Stimulated activated naive B cell treated with anti-CD40 and anti-IgM and Interleukin-4, amounts not matched to agents 10 μg/mL and 1 μg/mL and 100 μg/mL, for 72 hours (primary cell): ENCODE data around the gene GLYR1.
"Not testable (repeated sequence)": the region's sequence is repeated elsewhere in the genome, so short reads cannot be mapped to it uniquely, and the experiment has no call there.

Experiments used
- ATAC-seq, 2 donors: fragments of 150-1000 bp; cut with Tn5 transposase; replicated peaks; 2 replicates each; pipeline ENCODE4 v1.10.0; 2021; ENCODE audit warnings: moderate library complexity in 1 of 2
- DNase-seq: peaks from one replicate; pipeline ENCODE4 v3.0.0; 2021
- H3K27ac Mint-ChIP-seq: one replicate; pipeline ENCODE4 v1.8.0; 2022; ENCODE audit warnings: mild to moderate bottlenecking, mixed read lengths
- H3K27me3 Mint-ChIP-seq, 2 donors: one replicate each; pipeline ENCODE4 v1.8.0; 2022; ENCODE audit warnings: mixed read lengths in 2 of 2
- H3K36me3 Mint-ChIP-seq, 2 donors: one replicate each; pipeline ENCODE4 v1.8.0; 2022; ENCODE audit warnings: mixed read lengths in 2 of 2, mild to moderate bottlenecking in 1 of 2
- H3K4me1 Mint-ChIP-seq, 2 donors: one replicate each; pipeline ENCODE4 v1.8.0; 2022; ENCODE audit warnings: mixed read lengths in 2 of 2, mild to moderate bottlenecking in 1 of 2
- H3K4me3 Mint-ChIP-seq, 2 donors: one replicate each; pipeline ENCODE4 v1.8.0; 2022; ENCODE audit warnings: mild to moderate bottlenecking in 2 of 2, mixed read lengths in 2 of 2, moderate library complexity in 1 of 2
- H3K9me3 Mint-ChIP-seq, 2 donors: one replicate each; pipeline ENCODE4 v1.8.0; 2022; ENCODE audit warnings: mixed read lengths in 2 of 2, mild to moderate bottlenecking in 1 of 2

GLYR1 gene

DNA sequence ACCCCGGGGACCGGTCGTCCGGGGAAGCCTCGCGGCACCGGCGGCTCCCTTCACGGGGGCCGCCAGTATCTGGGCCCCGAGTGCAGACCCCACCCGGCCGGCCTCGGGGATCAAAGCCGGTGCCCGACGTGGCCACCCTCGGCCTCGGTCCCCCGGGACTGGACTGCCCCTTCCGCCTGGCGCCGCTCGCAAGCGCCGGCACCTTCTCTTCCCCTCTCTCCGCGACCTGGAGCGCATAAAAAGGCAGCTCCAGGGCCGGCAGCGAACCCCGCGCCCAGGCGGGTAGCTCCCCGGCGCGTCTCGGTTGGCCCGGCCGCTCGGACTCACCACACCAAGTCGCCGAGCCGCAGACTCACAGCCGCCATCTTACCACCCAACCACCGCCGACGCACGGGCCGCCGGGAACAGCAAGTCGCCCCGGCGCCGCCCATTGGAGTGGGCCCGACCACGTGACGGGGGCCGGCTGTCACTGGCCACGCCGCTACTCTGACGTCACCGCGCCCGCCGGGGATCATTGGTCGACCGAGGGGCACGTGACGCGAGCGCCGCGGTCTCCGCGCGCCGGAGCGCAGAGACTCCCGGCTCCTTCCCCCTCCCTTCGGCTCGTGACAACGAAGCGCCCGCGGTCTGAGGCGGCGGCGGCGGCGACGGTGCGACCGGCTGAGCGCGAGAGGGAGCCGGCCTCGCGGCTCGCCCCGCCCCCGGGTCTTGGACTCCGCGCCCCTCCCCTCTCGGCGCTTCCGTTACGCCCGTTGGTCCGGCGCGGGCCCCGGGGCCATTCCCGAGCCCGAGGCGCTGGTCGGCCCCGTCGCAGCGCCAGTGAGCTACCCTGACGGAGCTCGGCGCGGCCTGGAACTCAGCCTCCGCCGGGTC is at the start of gene GLYR1, which contains the start of gene UBN1:
TSS of gene GLYR1 (minus strand) at position 388 of the 873 bp plus-strand sequence. CDS start at position 365, 23 bp downstream.
TSS of gene UBN1 (plus strand) at position 581 of the 873 bp plus-strand sequence. CDS start 5,437 bp downstream, outside the sequence.
- DNase-seq = peak; percentile 99
- Mint-ChIP-seq H3K4me1 (peaks cover 23 to 33% of the 10 kb centered on the region in 2 donors), H3K4me3 (peak within 1 kb of the TSS; percentile 90 to 98), H3K36me3 (peaks cover 19 to 20% of the 10 kb centered on the region in 2 donors), H3K27me3 (no peaks in the 10 kb centered on the region), H3K9me3 (no peaks in the 10 kb centered on the region), H3K27ac (peak within 1 kb of the TSS; percentile 99)
- ATAC-seq = peak; percentile 89 to 92

DNA sequence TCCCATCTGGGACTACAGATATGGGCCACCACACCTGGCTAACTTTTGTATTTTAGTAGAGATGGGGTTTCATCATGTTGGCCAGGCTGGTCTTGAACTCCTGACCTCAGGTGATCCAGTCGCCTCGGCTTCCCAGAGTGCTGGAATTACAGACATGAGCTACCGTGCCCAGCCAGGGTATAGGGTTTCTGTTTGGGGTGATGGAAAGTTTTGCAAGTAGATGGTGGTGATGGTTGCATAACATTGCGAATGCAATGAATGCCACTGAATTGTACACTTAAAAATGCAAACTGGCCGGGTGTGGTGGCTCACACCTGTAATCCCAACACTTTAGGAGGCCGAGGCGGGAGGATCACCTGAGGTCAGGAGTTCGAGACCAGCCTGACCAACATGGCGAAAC is 49.7 kb upstream of the GLYR1 start:
- H3K27me3 Mint-ChIP-seq, H3K4me3 Mint-ChIP-seq, H3K36me3 Mint-ChIP-seq, ATAC-seq, H3K9me3 Mint-ChIP-seq, DNase-seq, H3K27ac Mint-ChIP-seq, H3K4me1 Mint-ChIP-seq: not testable (repeated sequence)

DNA sequence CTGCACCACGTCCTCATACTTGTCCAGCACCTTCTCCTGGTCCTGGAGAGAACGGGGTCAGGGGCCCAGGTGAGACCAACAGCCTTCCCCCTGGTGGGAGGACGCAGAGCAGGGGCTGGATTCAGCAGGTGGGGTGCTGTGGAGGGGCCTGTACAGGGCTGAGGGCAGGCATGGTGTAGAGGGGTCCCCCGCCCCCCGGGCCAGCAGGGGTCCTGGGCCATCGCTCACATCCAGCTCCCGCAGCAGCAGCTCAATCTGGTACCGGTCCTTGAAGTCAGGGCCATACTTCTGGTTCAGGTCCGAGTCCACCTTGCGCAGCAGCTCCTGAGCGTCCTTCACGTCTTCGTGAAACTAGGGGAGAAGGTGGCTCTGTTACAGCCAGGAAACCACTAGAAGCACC is 48.3 kb upstream of the GLYR1 start:
- no peak for DNase-seq
- Mint-ChIP-seq H3K9me3 (peaks cover 4 to 5% of the 10 kb centered on the region in 2 donors), H3K27me3 (peaks cover 0 to 7% of the 10 kb centered on the region in 2 donors), H3K27ac (no peak overlapping the region), H3K4me3 (no peak overlapping the region), H3K4me1 (no peaks in the 10 kb centered on the region), H3K36me3 (peaks cover 0 to 2% of the 10 kb centered on the region in 2 donors)
- no peak for ATAC-seq

DNA sequence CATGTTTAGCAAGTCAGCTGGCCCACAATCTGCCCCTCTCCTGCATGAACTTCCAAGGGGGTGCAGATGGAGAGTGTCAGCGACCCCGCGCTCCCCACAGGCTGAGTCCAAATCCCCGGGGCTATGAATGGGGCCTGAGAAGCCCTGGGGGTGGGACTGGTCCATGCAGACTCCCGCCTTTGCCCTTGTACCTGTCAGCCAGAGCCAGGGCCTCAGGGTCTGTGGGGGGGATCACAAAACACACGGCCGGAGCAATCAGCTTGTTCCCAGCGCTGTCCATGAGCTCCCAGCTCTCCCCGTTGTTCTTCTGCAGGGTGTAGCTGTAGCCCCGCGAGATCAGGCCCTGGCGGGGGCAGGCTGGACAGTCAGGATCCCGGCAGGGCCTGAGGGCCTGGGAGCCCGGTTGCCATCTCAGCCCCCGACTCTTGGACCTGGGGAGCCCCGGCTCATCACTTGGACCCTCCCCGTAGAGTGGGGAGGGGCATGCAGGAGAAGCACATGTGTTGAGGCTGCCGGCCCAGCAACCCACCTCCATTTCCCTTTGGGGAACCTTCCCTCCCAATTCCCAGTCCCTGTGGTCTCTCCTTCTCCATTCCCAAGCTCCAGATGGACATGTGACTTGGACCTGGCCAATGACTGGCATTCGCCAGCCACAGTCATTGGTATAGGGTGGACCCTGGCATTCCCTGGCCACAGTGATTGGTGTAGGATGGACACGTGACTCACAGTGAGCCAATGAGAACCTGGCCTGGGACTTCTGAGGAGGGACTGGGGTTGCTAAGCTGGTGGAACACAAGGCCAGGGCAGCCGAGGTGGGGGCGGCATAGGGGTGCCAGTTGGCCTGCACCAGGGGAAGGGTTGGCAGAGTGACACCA is 47.4 kb upstream of the GLYR1 start:
- H3K36me3 Mint-ChIP-seq = peaks cover 0 to 2% of the 10 kb centered on the region in 2 donors
- peak in 1 of 2 donors; percentile 27 for ATAC-seq
- no peak overlapping the region for H3K27ac Mint-ChIP-seq
- DNase-seq = no peak
- H3K27me3 Mint-ChIP-seq = peaks cover 0 to 7% of the 10 kb centered on the region in 2 donors
- H3K4me3 Mint-ChIP-seq = no peak overlapping the region
- H3K9me3 Mint-ChIP-seq = peaks cover 4 to 5% of the 10 kb centered on the region in 2 donors
- H3K4me1 Mint-ChIP-seq = no peaks in the 10 kb centered on the region

DNA sequence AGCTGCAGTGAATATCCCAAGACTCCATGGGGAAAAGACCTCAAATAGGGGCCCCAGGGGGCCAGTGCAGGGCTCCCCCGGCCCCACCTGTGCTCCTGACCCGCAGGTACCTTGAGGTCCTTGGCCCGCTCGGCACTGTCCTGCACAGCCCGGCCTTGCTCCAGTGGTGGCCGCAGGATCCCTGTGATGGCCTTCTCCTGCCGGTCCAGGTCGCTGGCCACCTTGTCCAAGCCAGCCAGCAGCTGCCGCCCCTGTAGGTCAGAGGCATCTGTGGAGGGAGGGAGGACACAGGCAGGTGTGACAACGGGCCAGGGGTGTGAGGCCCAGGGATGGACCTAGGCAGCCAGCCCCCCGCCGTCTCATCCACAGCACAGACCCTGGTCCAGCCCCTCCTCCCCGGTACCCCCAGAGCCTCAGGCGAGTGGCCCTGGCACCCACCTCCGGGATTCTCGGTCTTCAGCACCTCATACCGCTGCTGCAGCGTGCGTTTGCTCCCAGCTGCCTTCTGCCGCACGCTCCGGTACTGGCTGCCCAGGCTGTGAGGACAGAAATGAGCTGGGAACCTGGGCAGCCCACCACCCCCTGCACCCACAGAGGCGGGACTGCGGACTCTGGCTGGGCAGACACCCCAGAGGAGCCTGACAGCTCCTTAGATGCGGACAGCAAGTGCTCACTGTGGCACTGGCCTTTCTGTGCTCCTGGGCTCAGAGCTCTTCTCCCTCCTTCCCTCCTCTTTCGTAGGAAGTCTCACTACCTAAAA is 46.2 kb upstream of the GLYR1 start:
- Mint-ChIP-seq H3K9me3 (peaks cover 2% of the 10 kb centered on the region in 2 donors), H3K4me3 (no peak overlapping the region), H3K27ac (no peak overlapping the region), H3K4me1 (no peaks in the 10 kb centered on the region), H3K36me3 (peaks cover 0 to under 1% of the 10 kb centered on the region in 2 donors), H3K27me3 (peaks cover 0 to 5% of the 10 kb centered on the region in 2 donors)
- DNase-seq = no peak
- no peak for ATAC-seq

DNA sequence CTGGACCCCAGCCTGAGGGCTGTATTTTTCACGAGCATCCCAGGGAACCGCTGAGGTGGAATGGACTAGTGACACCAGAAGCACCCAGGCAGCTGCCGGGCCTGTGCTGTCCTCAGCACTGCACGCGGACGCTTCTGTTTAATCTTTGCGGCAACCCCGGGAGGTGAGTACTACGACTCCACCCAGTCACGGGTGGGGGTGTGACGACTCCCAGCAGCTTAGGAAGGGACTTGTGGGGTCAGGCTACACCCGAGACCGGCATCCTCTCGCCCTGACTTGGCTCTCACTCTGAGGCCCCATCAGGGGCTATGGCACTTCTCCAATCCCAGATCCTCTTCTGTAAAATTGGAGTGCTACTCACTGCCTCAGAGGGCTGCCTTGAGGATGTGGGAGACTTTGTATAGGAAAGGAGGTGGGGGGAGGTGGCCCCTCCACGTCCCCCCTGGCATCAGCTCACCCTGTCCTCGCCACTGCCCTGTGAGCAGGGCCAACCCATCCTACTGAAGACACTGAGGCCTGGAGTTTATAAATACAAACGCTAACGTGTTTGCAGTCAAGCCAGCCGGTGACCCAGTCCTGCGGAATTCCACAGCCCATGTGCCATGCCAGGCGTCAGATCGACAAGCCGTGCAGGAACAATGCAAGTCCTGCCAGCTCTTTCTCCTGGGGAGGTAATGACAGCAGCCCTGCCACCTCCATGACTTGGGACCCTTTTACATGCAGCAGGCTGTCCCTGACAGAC is 45.4 kb upstream of the GLYR1 start:
- Mint-ChIP-seq H3K4me3 (no peak overlapping the region), H3K9me3 (no peaks in the 10 kb centered on the region), H3K27ac (no peak overlapping the region), H3K4me1 (no peaks in the 10 kb centered on the region), H3K27me3 (peaks cover 0 to under 1% of the 10 kb centered on the region in 2 donors), H3K36me3 (peaks cover 0 to 4% of the 10 kb centered on the region in 2 donors)
- DNase-seq = no peak
- no peak for ATAC-seq

DNA sequence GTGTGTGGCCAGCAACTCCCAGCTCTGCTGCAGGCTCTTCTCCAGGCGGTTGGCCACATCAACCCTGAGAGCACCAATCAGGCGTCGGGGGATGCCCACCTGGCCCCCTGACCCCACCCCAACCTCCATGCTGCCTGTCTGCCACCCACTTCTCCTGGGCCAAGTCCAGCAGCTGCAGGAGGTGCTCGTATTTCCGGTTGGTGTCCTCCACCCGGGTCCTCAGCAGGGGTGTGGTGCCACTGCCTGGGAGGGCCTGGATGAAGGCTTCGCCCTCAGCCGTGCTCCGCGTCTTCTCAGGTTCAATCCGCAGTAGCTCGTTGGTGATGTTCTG is 44.8 kb upstream of the GLYR1 start:
- Mint-ChIP-seq H3K27me3 (no peaks in the 10 kb centered on the region), H3K4me1 (no peaks in the 10 kb centered on the region), H3K27ac (no peak overlapping the region), H3K4me3 (no peak overlapping the region), H3K9me3 (no peaks in the 10 kb centered on the region), H3K36me3 (peaks cover 4 to 8% of the 10 kb centered on the region in 2 donors)
- ATAC-seq (no peak), DNase-seq (no peak)

DNA sequence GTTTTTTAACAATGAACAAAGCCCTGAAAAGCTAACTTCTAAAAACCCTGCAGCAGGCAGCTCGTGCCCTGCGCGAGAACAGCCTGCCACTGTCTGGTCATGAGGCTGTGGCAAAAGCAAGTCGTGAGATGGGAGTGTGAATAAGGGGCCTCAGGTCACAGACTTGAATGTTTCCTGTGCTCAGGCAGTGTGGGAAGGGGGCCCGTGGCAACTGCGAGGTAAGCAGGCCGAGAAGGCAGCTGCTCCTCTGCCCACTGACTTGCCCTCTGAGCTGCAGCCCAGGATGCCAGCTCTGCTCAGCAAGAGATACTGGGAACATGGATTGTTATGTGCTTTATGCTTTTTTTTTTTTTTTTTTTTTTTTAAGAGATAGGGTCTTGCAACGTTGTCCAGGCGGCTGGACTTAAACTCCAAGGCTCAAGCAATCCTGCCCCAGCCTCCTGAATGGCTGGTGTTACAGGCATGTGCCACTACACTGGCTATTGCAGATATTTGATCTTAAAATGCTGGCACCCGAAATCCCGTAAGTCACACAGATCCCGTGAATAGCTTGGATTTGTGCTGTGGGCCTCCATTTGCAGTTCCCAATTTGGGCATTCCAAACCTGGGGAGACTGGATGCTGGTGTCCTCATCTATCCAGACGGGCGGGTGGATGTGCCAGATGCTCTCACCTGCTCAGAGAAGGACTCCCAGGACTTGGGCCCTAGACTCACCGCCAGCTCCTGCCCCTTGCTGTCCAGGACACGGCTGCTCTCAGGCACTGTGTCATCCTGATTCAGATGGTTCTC is 44.2 kb upstream of the GLYR1 start:
- Mint-ChIP-seq H3K4me3 (no peak overlapping the region), H3K4me1 (no peaks in the 10 kb centered on the region), H3K27ac (no peak overlapping the region), H3K9me3 (no peaks in the 10 kb centered on the region), H3K36me3 (peaks cover 8 to 10% of the 10 kb centered on the region in 2 donors), H3K27me3 (no peaks in the 10 kb centered on the region)
- ATAC-seq = no peak
- no peak for DNase-seq

DNA sequence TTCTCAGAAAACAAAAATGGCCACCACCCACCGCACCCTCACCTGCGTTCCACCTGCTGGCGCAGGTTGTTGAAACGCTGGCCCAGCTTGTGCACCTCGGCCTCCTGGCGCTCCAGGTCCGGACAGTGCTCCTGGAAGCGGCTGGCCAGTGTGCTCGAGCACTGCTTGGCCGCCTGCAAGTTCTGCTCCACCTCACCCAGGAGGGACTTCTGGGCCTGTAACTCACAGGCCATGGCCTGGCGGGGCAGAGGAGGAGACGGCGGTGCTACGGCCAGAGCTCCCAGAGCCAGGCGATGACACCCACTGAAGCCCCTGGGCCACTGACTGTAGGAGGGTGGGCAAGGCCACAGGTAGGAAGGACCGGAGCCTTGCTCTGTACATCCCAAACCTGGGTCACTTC is 43.6 kb upstream of the GLYR1 start:
- Mint-ChIP-seq H3K9me3 (no peaks in the 10 kb centered on the region), H3K4me3 (no peak overlapping the region), H3K4me1 (peaks cover 3 to 4% of the 10 kb centered on the region in 2 donors), H3K27me3 (no peaks in the 10 kb centered on the region), H3K27ac (no peak overlapping the region), H3K36me3 (peaks cover 13 to 15% of the 10 kb centered on the region in 2 donors)
- no peak for DNase-seq
- ATAC-seq = no peak

DNA sequence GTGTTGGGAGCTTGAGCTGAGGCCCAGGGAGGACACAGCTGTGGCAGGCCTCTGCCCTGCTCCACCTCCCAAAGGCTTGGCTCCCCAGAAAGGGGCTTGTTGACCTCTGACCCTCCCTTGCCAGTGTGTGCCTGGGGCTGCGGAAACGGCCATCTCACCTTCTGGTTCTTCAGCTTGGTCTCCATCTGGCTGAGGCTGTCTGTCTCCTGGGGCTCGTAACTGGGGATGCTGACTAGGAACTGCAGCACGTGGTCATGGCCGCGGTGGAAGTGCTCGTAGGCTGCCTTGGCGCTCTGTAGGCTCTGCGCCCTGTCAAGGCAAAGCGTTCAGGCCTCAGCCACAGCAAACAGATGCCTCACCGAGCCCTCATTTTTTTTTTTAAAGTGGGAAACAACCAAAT is 42.9 kb upstream of the GLYR1 start:
- H3K9me3 Mint-ChIP-seq = no peaks in the 10 kb centered on the region

DNA sequence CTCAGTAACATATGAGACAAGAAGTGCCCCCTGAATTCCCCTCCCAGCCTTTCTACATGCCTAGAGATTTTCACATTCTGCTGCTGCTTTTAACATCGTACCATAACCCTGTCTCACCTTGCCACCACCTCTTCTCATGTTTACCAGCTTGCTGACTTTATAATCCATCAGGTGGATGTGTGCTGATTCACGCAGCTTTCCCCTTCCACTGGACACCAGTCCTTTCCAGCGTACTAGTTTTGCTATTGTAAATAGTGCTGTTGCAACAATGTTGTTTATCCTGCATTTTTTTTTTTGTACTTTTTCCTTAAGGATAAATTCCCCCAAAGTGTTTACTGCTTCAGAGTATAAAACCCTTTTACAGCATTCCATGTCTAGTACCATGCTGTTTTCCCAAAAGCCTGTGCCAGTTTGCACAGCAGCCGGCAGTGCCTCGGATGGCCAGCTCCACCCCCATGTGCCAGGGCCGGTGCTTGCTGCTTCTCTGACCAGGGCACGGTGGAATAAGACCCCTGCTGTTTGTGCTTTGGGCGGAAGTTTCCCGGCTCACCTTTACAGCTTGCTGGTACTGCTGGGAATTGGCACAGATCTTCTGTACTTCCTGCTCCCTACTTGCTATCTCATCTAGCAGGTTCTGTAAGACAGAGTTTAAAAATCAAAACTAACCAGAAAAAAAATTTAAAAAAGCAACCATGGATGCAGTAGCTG is 41.5 kb upstream of the GLYR1 start:
- DNase-seq = no peak
- H3K27me3 Mint-ChIP-seq = no peaks in the 10 kb centered on the region
- H3K36me3 Mint-ChIP-seq = peaks cover 31 to 36% of the 10 kb centered on the region in 2 donors
- peak overlapping the region; percentile 37 for H3K27ac Mint-ChIP-seq
- H3K9me3 Mint-ChIP-seq = no peaks in the 10 kb centered on the region
- no peak overlapping the region for H3K4me3 Mint-ChIP-seq
- peaks cover 4 to 7% of the 10 kb centered on the region in 2 donors for H3K4me1 Mint-ChIP-seq
- no peak for ATAC-seq

More for the DNA sequence above, 42.9 kb upstream of the GLYR1 start:
- Mint-ChIP-seq H3K4me1 (peaks cover 4 to 7% of the 10 kb centered on the region in 2 donors), H3K4me3 (no peak overlapping the region), H3K36me3 (peaks cover 18 to 21% of the 10 kb centered on the region in 2 donors), H3K27me3 (no peaks in the 10 kb centered on the region), H3K27ac (no peak overlapping the region)
- no peak for ATAC-seq
- DNase-seq = no peak

DNA sequence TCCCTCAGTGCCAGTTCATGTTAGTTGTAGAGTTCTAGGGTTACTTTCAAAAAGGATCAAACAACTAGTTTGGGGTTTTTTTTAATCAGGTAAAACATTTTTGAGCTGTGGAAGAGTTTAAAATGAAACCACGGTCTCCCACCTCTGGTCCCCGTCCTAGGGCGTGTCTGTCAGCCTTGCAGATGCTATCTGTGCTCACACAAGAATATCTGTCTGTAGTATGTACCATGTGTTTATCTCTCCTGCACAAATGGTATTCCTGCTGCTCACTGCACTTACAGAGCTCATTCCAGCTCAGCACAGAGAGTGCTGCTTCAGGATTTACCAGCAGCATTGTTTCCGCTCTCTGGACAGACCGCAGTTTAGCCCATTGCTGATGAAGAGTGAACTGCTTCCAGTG is 39.1 kb upstream of the GLYR1 start:
- Mint-ChIP-seq H3K36me3 (peaks cover 46 to 53% of the 10 kb centered on the region in 2 donors), H3K4me1 (peaks cover 4 to 11% of the 10 kb centered on the region in 2 donors), H3K4me3 (no peak overlapping the region), H3K9me3 (no peaks in the 10 kb centered on the region), H3K27ac (no peak overlapping the region), H3K27me3 (no peaks in the 10 kb centered on the region)
- no peak for DNase-seq
- ATAC-seq = no peak
